Subcutaneous abdominal adipose tissue (tissue), 5 donors: Measurements from ENCODE around the gene HDX.
"Not testable (repeated sequence)": the region's sequence is repeated elsewhere in the genome, so short reads cannot be mapped to it uniquely, and the experiment has no call there.

Source experiments
- H3K27ac ChIP-seq: one replicate; pipeline ENCODE4 v1.7.0; 2013; ENCODE audit warnings: low read depth, mild to moderate bottlenecking, inconsistent platforms, low read length, moderate library complexity
- H3K27me3 ChIP-seq, 5 donors: one replicate each; pipeline ENCODE4 v1.7.0; 2013; ENCODE audit warnings: low read length in 5 of 5, inconsistent platforms in 1 of 5; ENCODE audit not compliant: control insufficient read depth in 5 of 5, insufficient read depth in 4 of 5
- H3K36me3 ChIP-seq, 5 donors: one replicate each; pipeline ENCODE4 v1.7.0; 2013; ENCODE audit warnings: low read length in 5 of 5; ENCODE audit not compliant: control insufficient read depth in 5 of 5, insufficient read depth in 5 of 5
- H3K4me1 ChIP-seq, 5 donors: one replicate each; pipeline ENCODE4 v1.7.0; 2013; ENCODE audit warnings: low read length in 5 of 5, mild to moderate bottlenecking in 3 of 5, moderate library complexity in 1 of 5; ENCODE audit not compliant: control insufficient read depth in 5 of 5, insufficient read depth in 5 of 5
- H3K4me3 ChIP-seq, 5 donors: one replicate each; pipeline ENCODE4 v1.7.0; 2013; ENCODE audit warnings: low read length in 5 of 5, low read depth in 1 of 5
- H3K9ac ChIP-seq, 5 donors: one replicate each; pipeline ENCODE4 v1.7.0; 2013; ENCODE audit warnings: low read length in 5 of 5, mild to moderate bottlenecking in 4 of 5, moderate library complexity in 3 of 5
- H3K9me3 ChIP-seq, 5 donors: one replicate each; pipeline ENCODE4 v1.7.0; 2013; ENCODE audit warnings: low read length in 5 of 5; ENCODE audit not compliant: control insufficient read depth in 5 of 5
- donor health status: healthy.
- donor health status: healthy.
- donor health status: healthy.
- donor health status: healthy.
- donor health status: healthy.

HDX gene

GRCh38 chrX:84340968-84341367, 161.3 kb downstream of the HDX start:
- Histone ChIP-seq H3K4me1 (peaks cover 0 to 4% (median 0%) of the 10 kb centered on the region in 5 donors), H3K27ac (no peak overlapping the region), H3K27me3 (no peaks in the 10 kb centered on the region), H3K36me3 (no peaks in the 10 kb centered on the region), H3K9ac (no peak overlapping the region), H3K4me3 (no peak overlapping the region), H3K9me3 (no peaks in the 10 kb centered on the region)

GRCh38 chrX:84339507-84340364, 162.5 kb downstream of the HDX start:
- Histone ChIP-seq H3K4me3 (no peak overlapping the region), H3K27me3 (no peaks in the 10 kb centered on the region), H3K27ac (no peak overlapping the region), H3K9ac (no peak overlapping the region), H3K9me3 (no peaks in the 10 kb centered on the region), H3K36me3 (no peaks in the 10 kb centered on the region), H3K4me1 (peaks cover 0 to 4% (median 0%) of the 10 kb centered on the region in 5 donors)

- Histone ChIP-seq H3K4me3 (no peak overlapping the region), H3K27ac (no peak overlapping the region), H3K36me3 (no peaks in the 10 kb centered on the region), H3K9ac (no peak overlapping the region), H3K4me1 (peaks cover 0 to 4% (median 0%) of the 10 kb centered on the region in 5 donors), H3K27me3 (no peaks in the 10 kb centered on the region), H3K9me3 (no peaks in the 10 kb centered on the region)
These were observed 165.6 kb downstream of the HDX start for GRCh38 chrX:84336646-84337045.

- Histone ChIP-seq H3K27ac (no peak overlapping the region), H3K4me1 (peaks cover 0 to 3% (median 0%) of the 10 kb centered on the region in 5 donors), H3K9ac (no peak overlapping the region), H3K27me3 (no peaks in the 10 kb centered on the region), H3K36me3 (no peaks in the 10 kb centered on the region), H3K4me3 (no peak overlapping the region), H3K9me3 (no peaks in the 10 kb centered on the region)
These were observed 167.1 kb downstream of the HDX start for GRCh38 chrX:84335121-84335520.

GRCh38 chrX:84322083-84322827, 180.0 kb downstream of the HDX start:
- peaks cover 0 to 2% (median 0%) of the 10 kb centered on the region in 5 donors for H3K27me3 ChIP-seq
- H3K4me3 ChIP-seq, result no peak overlapping the region

GRCh38 chrX:84320614-84321013, 181.6 kb downstream of the HDX start:
- Histone ChIP-seq H3K4me1 (no peaks in the 10 kb centered on the region), H3K9me3 (peaks cover 0 to 5% (median 0%) of the 10 kb centered on the region in 5 donors), H3K4me3 (no peak overlapping the region), H3K27me3 (no peaks in the 10 kb centered on the region), H3K36me3 (no peaks in the 10 kb centered on the region), H3K9ac (no peak overlapping the region), H3K27ac (no peak overlapping the region)

More at GRCh38 chrX:84322083-84322827, 180.0 kb downstream of the HDX start:
- Histone ChIP-seq H3K9me3 (no peaks in the 10 kb centered on the region), H3K36me3 (no peaks in the 10 kb centered on the region), H3K9ac (no peak overlapping the region), H3K27ac (no peak overlapping the region), H3K4me1 (no peaks in the 10 kb centered on the region)

- H3K9ac ChIP-seq, result no peak overlapping the region
- no peaks in the 10 kb centered on the region for H3K27me3 ChIP-seq
- no peaks in the 10 kb centered on the region for H3K36me3 ChIP-seq
- H3K9me3 ChIP-seq, result peaks cover 0 to 9% (median under 1%) of the 10 kb centered on the region in 5 donors
- no peak overlapping the region for H3K27ac ChIP-seq
- H3K4me3 ChIP-seq, result no peak overlapping the region
- H3K4me1 ChIP-seq, result no peaks in the 10 kb centered on the region
These were observed 182.2 kb downstream of the HDX start for GRCh38 chrX:84320023-84320422.

- Histone ChIP-seq H3K9ac (no peak overlapping the region), H3K9me3 (peaks cover 0 to 12% (median 3%) of the 10 kb centered on the region in 5 donors), H3K27ac (no peak overlapping the region), H3K4me1 (no peaks in the 10 kb centered on the region), H3K27me3 (no peaks in the 10 kb centered on the region), H3K36me3 (no peaks in the 10 kb centered on the region), H3K4me3 (no peak overlapping the region)
These were observed 183.6 kb downstream of the HDX start for GRCh38 chrX:84318661-84319060.

GRCh38 chrX:84315946-84316345, 186.3 kb downstream of the HDX start:
- H3K9me3 ChIP-seq, result peaks cover 0 to 12% (median 3%) of the 10 kb centered on the region in 5 donors
- H3K9ac ChIP-seq, H3K27ac ChIP-seq, H3K4me3 ChIP-seq, H3K4me1 ChIP-seq, H3K36me3 ChIP-seq, H3K27me3 ChIP-seq: not testable (repeated sequence)
